ENCODE measurements around the gene LIPH. TPM values are rescaled to one million over a fixed set of nuclear protein-coding genes. Genes with fewer than 3 reads are reported as not detected.

LIPH gene
- total and polyA plus RNA-seq, 11 donors, result 0.04 to 1.4 (median 0.36) TPM

- WGBS, 4 donors, result 83 to 89% (median 85%) methylated on average over 6 of the region's 6 CpGs
- no peak overlapping the region for H3K4me3 ChIP-seq
- intact Hi-C loops (cut with DNase I), result no loop called here
- no peaks in the 10 kb centered on the region for H3K4me1 ChIP-seq
- TF ChIP-seq POLR2A (IDR thresholded peaks at IDR 0.05) (no peak), CTCF (IDR thresholded peaks at IDR 0.05) (peak in 5 of 12 donors; percentile 7 to 32 (median 20))
- H3K9me3 ChIP-seq, result no peaks in the 10 kb centered on the region
- H3K27me3 ChIP-seq, result no peaks in the 10 kb centered on the region
- ATAC-seq, result no peak
- H3K27ac ChIP-seq, result no peak overlapping the region
- DNase-seq, result no peak
- peaks cover 0 to 28% (median 4%) of the 10 kb centered on the region in 9 donors for H3K36me3 ChIP-seq
These were observed 91.6 kb downstream of the LIPH start for GRCh38 chr3:185460719-185461350.

- Histone ChIP-seq H3K9me3 (no peaks in the 10 kb centered on the region), H3K4me3 (no peak overlapping the region), H3K27ac (no peak overlapping the region), H3K27me3 (no peaks in the 10 kb centered on the region), H3K4me1 (no peaks in the 10 kb centered on the region), H3K36me3 (peaks cover 0 to 22% (median 0%) of the 10 kb centered on the region in 9 donors)
- DNase-seq (no peak), ATAC-seq (no peak)
- TF ChIP-seq POLR2A (IDR thresholded peaks at IDR 0.05) (no peak), CTCF (IDR thresholded peaks at IDR 0.05) (no peak)
- 81 to 86% (median 84%) methylated on average over 5 of the region's 5 CpGs for WGBS, 4 donors
- intact Hi-C loops (cut with DNase I), result no loop called here
These were observed 92.1 kb downstream of the LIPH start for GRCh38 chr3:185460309-185460708.

GRCh38 chr3:185457376-185457775 lies 95.0 kb downstream of the LIPH start:
- no peaks in the 10 kb centered on the region for H3K27me3 ChIP-seq
- TF ChIP-seq CTCF (IDR thresholded peaks at IDR 0.05) (no peak), POLR2A (IDR thresholded peaks at IDR 0.05) (no peak)
- H3K9me3 ChIP-seq, result no peaks in the 10 kb centered on the region
- no peak overlapping the region for H3K27ac ChIP-seq
- ATAC-seq (no peak), DNase-seq (no peak)
- intact Hi-C loops (cut with DNase I), result no loop called here
- peaks cover 0 to 8% (median 3%) of the 10 kb centered on the region in 9 donors for H3K36me3 ChIP-seq
- H3K4me1 ChIP-seq, result no peaks in the 10 kb centered on the region
- 69 to 77% (median 72%) methylated on average over 2 of the region's 2 CpGs for WGBS, 4 donors
- no peak overlapping the region for H3K4me3 ChIP-seq

Other genes with a start within 250 kb of the LIPH start
- gene MAP3K13, start 189.5 kb downstream of the LIPH start, total RNA-seq, result 10 to 100 TPM in 6 of 9 donors, 1 to 10 TPM in 3; 4.8 to 18.5 (median 11.4) TPM
- 10 to 100 TPM in 1 of 2 donors, 1 to 10 TPM in 1; 6.6 to 10.1 TPM for gene MAP3K13, start 189.5 kb downstream of the LIPH start, polyA plus RNA-seq
- gene TMEM41A, start 53.6 kb downstream of the LIPH start, total RNA-seq, result 10 to 100 TPM; 10.1 to 13.5 (median 10.8) TPM
- 10 to 100 TPM in 1 of 2 donors, 1 to 10 TPM in 1; 6.7 to 13.5 TPM for gene TMEM41A, start 53.6 kb downstream of the LIPH start, polyA plus RNA-seq
- gene SENP2, start 33.7 kb upstream of the LIPH start, total RNA-seq, result 10 to 100 TPM; 19.3 to 42.4 (median 33.1) TPM
- gene SENP2, start 33.7 kb upstream of the LIPH start, polyA plus RNA-seq, result 10 to 100 TPM in 1 of 2 donors, 1 to 10 TPM in 1; 7.7 to 25.9 TPM